ES-I3 (cell line): ENCODE data around the gene CACNA1A.

Source experiments
- H3K36me3 ChIP-seq: 2 replicates; pipeline ENCODE4 v1.6.1; 2013; ENCODE audit warnings: mild to moderate bottlenecking, low read length, control low read depth, moderate library complexity; ENCODE audit not compliant: insufficient read depth
- H3K4me1 ChIP-seq: 2 replicates; pipeline ENCODE4 v1.6.1; 2013; ENCODE audit warnings: mild to moderate bottlenecking, control low read depth, low read length; ENCODE audit not compliant: insufficient read depth
- H3K9ac ChIP-seq: 2 replicates; pipeline ENCODE4 v1.6.1; 2013; ENCODE audit warnings: low read depth, mild to moderate bottlenecking, low read length, moderate library complexity
- H3K9me3 ChIP-seq: 2 replicates; pipeline ENCODE4 v1.6.1; 2013; ENCODE audit warnings: mild to moderate bottlenecking, low read length, moderate library complexity; ENCODE audit not compliant: control insufficient read depth, insufficient read depth

The CACNA1A gene

GRCh38 chr19:13350072-13350471 lies 156.2 kb downstream of the CACNA1A start:
- H3K36me3 ChIP-seq = no peaks in the 10 kb centered on the region
- no peak overlapping the region for H3K9ac ChIP-seq
- 0 out of 2 replicates have a peak, but pooled peaks cover 5% of the 10 kb centered on the region for H3K9me3 ChIP-seq
- no peaks in the 10 kb centered on the region for H3K4me1 ChIP-seq

- H3K4me1 ChIP-seq = no peaks in the 10 kb centered on the region
- 0 out of 2 replicates have a peak, but pooled peaks cover 5% of the 10 kb centered on the region for H3K9me3 ChIP-seq
- H3K9ac ChIP-seq = no peak overlapping the region
- no peaks in the 10 kb centered on the region for H3K36me3 ChIP-seq
These were observed 158.9 kb downstream of the CACNA1A start for GRCh38 chr19:13347367-13347766.

- Histone ChIP-seq H3K9ac (no peak overlapping the region), H3K9me3 (no peaks in the 10 kb centered on the region), H3K36me3 (no peaks in the 10 kb centered on the region), H3K4me1 (no peaks in the 10 kb centered on the region)
These were observed 162.8 kb downstream of the CACNA1A start for GRCh38 chr19:13343514-13343913.

- H3K9ac ChIP-seq = no peak overlapping the region
- no peaks in the 10 kb centered on the region for H3K9me3 ChIP-seq
- no peaks in the 10 kb centered on the region for H3K4me1 ChIP-seq
- H3K36me3 ChIP-seq = no peaks in the 10 kb centered on the region
These were observed 163.6 kb downstream of the CACNA1A start for GRCh38 chr19:13342672-13343071.

- no peaks in the 10 kb centered on the region; the same call in 1 of the 2 replicates for H3K36me3 ChIP-seq
- no peaks in the 10 kb centered on the region for H3K4me1 ChIP-seq
- no peaks in the 10 kb centered on the region; the same call in 1 of the 2 replicates for H3K9me3 ChIP-seq
- H3K9ac ChIP-seq = no peak overlapping the region
These were observed 166.4 kb downstream of the CACNA1A start for GRCh38 chr19:13339869-13340268.

- no peak overlapping the region for H3K9ac ChIP-seq
- no peaks in the 10 kb centered on the region; the same call in 1 of the 2 replicates for H3K9me3 ChIP-seq
These were observed 169.1 kb downstream of the CACNA1A start for GRCh38 chr19:13337181-13337580.

GRCh38 chr19:13334801-13335481 lies 171.3 kb downstream of the CACNA1A start:
- no peak overlapping the region for H3K9ac ChIP-seq
- H3K9me3 ChIP-seq = no peaks in the 10 kb centered on the region; the same call in 1 of the 2 replicates
- no peaks in the 10 kb centered on the region; the same call in 1 of the 2 replicates for H3K36me3 ChIP-seq
- no peaks in the 10 kb centered on the region for H3K4me1 ChIP-seq

More at GRCh38 chr19:13337181-13337580, 169.1 kb downstream of the CACNA1A start:
- no peaks in the 10 kb centered on the region for H3K4me1 ChIP-seq
- no peaks in the 10 kb centered on the region; the same call in 1 of the 2 replicates for H3K36me3 ChIP-seq

GRCh38 chr19:13330285-13330684 lies 176.0 kb downstream of the CACNA1A start:
- no peaks in the 10 kb centered on the region for H3K4me1 ChIP-seq
- H3K9me3 ChIP-seq = no peaks in the 10 kb centered on the region
- H3K9ac ChIP-seq = no peak overlapping the region
- H3K36me3 ChIP-seq = no peaks in the 10 kb centered on the region

GRCh38 chr19:13329766-13330165 lies 176.5 kb downstream of the CACNA1A start:
- H3K36me3 ChIP-seq = no peaks in the 10 kb centered on the region
- H3K4me1 ChIP-seq = no peaks in the 10 kb centered on the region
- H3K9ac ChIP-seq = no peak overlapping the region
- H3K9me3 ChIP-seq = no peaks in the 10 kb centered on the region

GRCh38 chr19:13328241-13328640 lies 178.0 kb downstream of the CACNA1A start:
- H3K4me1 ChIP-seq = no peaks in the 10 kb centered on the region
- no peaks in the 10 kb centered on the region for H3K36me3 ChIP-seq
- no peaks in the 10 kb centered on the region for H3K9me3 ChIP-seq
- H3K9ac ChIP-seq = no peak overlapping the region

GRCh38 chr19:13319526-13319925 lies 186.8 kb downstream of the CACNA1A start:
- no peaks in the 10 kb centered on the region for H3K9me3 ChIP-seq
- no peaks in the 10 kb centered on the region for H3K4me1 ChIP-seq
- no peak overlapping the region for H3K9ac ChIP-seq
- H3K36me3 ChIP-seq = no peaks in the 10 kb centered on the region; the same call in 1 of the 2 replicates

- H3K9ac ChIP-seq = no peak overlapping the region
- H3K36me3 ChIP-seq = no peaks in the 10 kb centered on the region; the same call in 1 of the 2 replicates
- H3K4me1 ChIP-seq = no peaks in the 10 kb centered on the region
- H3K9me3 ChIP-seq = no peaks in the 10 kb centered on the region
These were observed 188.1 kb downstream of the CACNA1A start for GRCh38 chr19:13318190-13318589.

- Histone ChIP-seq H3K9ac (no peak overlapping the region), H3K9me3 (no peaks in the 10 kb centered on the region), H3K36me3 (no peaks in the 10 kb centered on the region; the same call in 1 of the 2 replicates), H3K4me1 (no peaks in the 10 kb centered on the region)
These were observed 190.8 kb downstream of the CACNA1A start for GRCh38 chr19:13315495-13315894.

- no peaks in the 10 kb centered on the region for H3K4me1 ChIP-seq
- H3K9ac ChIP-seq = no peak overlapping the region
These were observed 191.5 kb downstream of the CACNA1A start for GRCh38 chr19:13314761-13315160.

GRCh38 chr19:13313875-13314274 lies 192.4 kb downstream of the CACNA1A start:
- H3K9me3 ChIP-seq = no peaks in the 10 kb centered on the region
- H3K36me3 ChIP-seq = no peaks in the 10 kb centered on the region; the same call in 1 of the 2 replicates
- H3K9ac ChIP-seq = no peak overlapping the region
- no peaks in the 10 kb centered on the region for H3K4me1 ChIP-seq

More at GRCh38 chr19:13314761-13315160, 191.5 kb downstream of the CACNA1A start:
- Histone ChIP-seq H3K36me3 (no peaks in the 10 kb centered on the region; the same call in 1 of the 2 replicates), H3K9me3 (no peaks in the 10 kb centered on the region)
